Caco-2 (cell line): ENCODE measurements around the gene SLC44A4. TPM values are rescaled to one million over a fixed set of nuclear protein-coding genes. Genes with fewer than 3 reads are reported as not detected.

ENCODE experiments used
- BruUV-seq: library from RNA; stranded (reverse); fragments of 400-500 nt; replicated peaks from 2 replicates; lab custom pipeline; 2021; lab: Mats Ljungman, UMichigan
- CTCF ChIA-PET: fragments of 300-600 bp; sonication (Branson Sonifier 250); formaldehyde crosslinking; loops from one replicate; lab custom pipeline; 2022; ENCODE audit warnings: antibody characterized with exemption; lab: Charles Lee
- POLR2A ChIA-PET: fragments of 300-600 bp; sonication (Branson Sonifier 250); formaldehyde crosslinking; loops from one replicate; lab custom pipeline; 2022; ENCODE audit warnings: antibody characterized with exemption; lab: Charles Lee
- DNase-seq, 2 experiments: peaks; one replicate each; pipeline versions ENCODE4 v3.0.0 to v3.0.0-alpha.2; 2020 to 2022
- H3K27me3 ChIP-seq: replicated peaks from 2 replicates; pipeline ENCODE4 v1.6.0; 2011; ENCODE audit warnings: low read length; ENCODE audit not compliant: control insufficient read depth, insufficient read depth
- H3K36me3 ChIP-seq: 2 replicates; pipeline ENCODE4 v1.5.1; 2011; ENCODE audit warnings: low read length; ENCODE audit not compliant: control insufficient read depth, insufficient read depth
- H3K4me1 ChIP-seq: fragments of 250-450 bp; sonication (Bioruptor Pico); 2 replicates; pipeline ENCODE4 v1.5.1; 2020; ENCODE audit warnings: mild to moderate bottlenecking
- H3K4me3 ChIP-seq: 2 replicates; pipeline ENCODE4 v1.5.1; 2011; ENCODE audit warnings: low read depth, mild to moderate bottlenecking, control low read depth, low read length
- H3K9me3 ChIP-seq: fragments of 250-450 bp; sonication (Bioruptor Pico); 2 replicates; pipeline ENCODE4 v1.5.1; 2020; ENCODE audit warnings: mild to moderate bottlenecking, moderate library complexity
- H3K27ac Mint-ChIP-seq: one replicate; pipeline ENCODE4 v1.8.0; 2022; ENCODE audit warnings: mixed read lengths; ENCODE audit not compliant: unreplicated experiment
- H3K27me3 Mint-ChIP-seq: one replicate; pipeline ENCODE4 v1.8.0; 2022; ENCODE audit warnings: mixed read lengths; ENCODE audit not compliant: insufficient read depth, unreplicated experiment
- H3K36me3 Mint-ChIP-seq: one replicate; pipeline ENCODE4 v1.8.0; 2022; ENCODE audit warnings: mild to moderate bottlenecking, mixed read lengths; ENCODE audit not compliant: insufficient read depth, unreplicated experiment
- H3K4me1 Mint-ChIP-seq: one replicate; pipeline ENCODE4 v1.8.0; 2022; ENCODE audit warnings: low read depth, mixed read lengths; ENCODE audit not compliant: unreplicated experiment
- H3K4me3 Mint-ChIP-seq: one replicate; pipeline ENCODE4 v1.8.0; 2022; ENCODE audit warnings: mild to moderate bottlenecking, moderate library complexity, mixed read lengths; ENCODE audit not compliant: unreplicated experiment
- H3K9me3 Mint-ChIP-seq: one replicate; pipeline ENCODE4 v1.8.0; 2022; ENCODE audit warnings: mixed read lengths; ENCODE audit not compliant: unreplicated experiment
- CTCF ChIP-seq, 2 experiments: fragments of 200-600 bp in 1 of 2; IDR thresholded peaks; 1 replicate in 1 of 2; 2 replicates in 1 of 2; pipeline versions ENCODE4 v1.5.1 to v1.8.0; 2011 to 2022; ENCODE audit warnings: antibody characterized with exemption in 1 of 2, control low read depth in 1 of 2, inconsistent platforms in 1 of 2, low read depth in 1 of 2, low read length in 1 of 2, mild to moderate bottlenecking in 1 of 2, moderate library complexity in 1 of 2; ENCODE audit not compliant: insufficient read depth in 1 of 2, severe bottlenecking in 1 of 2, unreplicated experiment in 1 of 2
- intact Hi-C: fragments of 100-400 bp; cut with micrococcal nuclease; formaldehyde crosslinking; loops from one replicate; pipeline ENCODE4 v1.10.0; 2022; ENCODE audit not compliant: unreplicated experiment
- total RNA-seq: library from RNA; stranded (reverse); gene quantifications from 2 replicates; pipeline ENCODE4 v1.2.3, GENCODE V29; 2022

The SLC44A4 gene
- total RNA-seq, 1 experiment from 2014 or later, result 0.57 TPM

GRCh38 chr6:31892821-31893220 is 14.0 kb upstream of the SLC44A4 start:
- H3K9me3 Mint-ChIP-seq, result no peaks in the 10 kb centered on the region
- peaks cover 3% of the 10 kb centered on the region for H3K4me1 ChIP-seq
- no peaks in the 10 kb centered on the region for H3K9me3 ChIP-seq
- no peak overlapping the region for H3K27ac Mint-ChIP-seq
- BruUV-seq, result no TSS peak
- no peaks in the 10 kb centered on the region for H3K27me3 Mint-ChIP-seq
- peaks cover 72% of the 10 kb centered on the region for H3K36me3 Mint-ChIP-seq
- no peaks in the 10 kb centered on the region for H3K4me1 Mint-ChIP-seq
- H3K36me3 ChIP-seq, result no peaks in the 10 kb centered on the region; the same call in none of the 2 replicates
- ChIA-PET CTCF (interaction anchor here (1.7 kb wide), 1 partner anchor 13 kb away, joined by 4 read pairs; no protein-coding TSS in a partner anchor), POLR2A (no interaction called here)
- no peak overlapping the region for H3K4me3 Mint-ChIP-seq
- DNase-seq, result no peak
- intact Hi-C loops, result no loop called here
- no peaks in the 10 kb centered on the region for H3K27me3 ChIP-seq
- no peak for TF ChIP-seq CTCF (IDR thresholded peaks at IDR 0.05; ENCODE audit: insufficient read depth in 1 of 2, low read depth in 1 of 2, low read length in 1 of 2, severe bottlenecking in 1 of 2, unreplicated experiment in 1 of 2)
- no peak overlapping the region for H3K4me3 ChIP-seq

GRCh38 chr6:31889331-31889972 is 10.7 kb upstream of the SLC44A4 start:
- Mint-ChIP-seq H3K27ac (no peak overlapping the region), H3K4me1 (no peaks in the 10 kb centered on the region), H3K9me3 (no peaks in the 10 kb centered on the region), H3K4me3 (no peak overlapping the region), H3K27me3 (no peaks in the 10 kb centered on the region), H3K36me3 (peaks cover 77% of the 10 kb centered on the region)
- no peaks in the 10 kb centered on the region for H3K4me1 ChIP-seq
- H3K4me3 ChIP-seq, result no peak overlapping the region
- H3K27me3 ChIP-seq, result no peaks in the 10 kb centered on the region
- intact Hi-C loops, result no loop called here
- no peaks in the 10 kb centered on the region for H3K9me3 ChIP-seq
- BruUV-seq, result no TSS peak
- H3K36me3 ChIP-seq, result no peaks in the 10 kb centered on the region; the same call in none of the 2 replicates
- DNase-seq, result no peak
- CTCF ChIA-PET, result no interaction called here
- TF ChIP-seq CTCF (IDR thresholded peaks at IDR 0.05; ENCODE audit: insufficient read depth in 1 of 2, low read depth in 1 of 2, low read length in 1 of 2, severe bottlenecking in 1 of 2, unreplicated experiment in 1 of 2), result no peak
- POLR2A ChIA-PET, result no interaction called here

DNA sequence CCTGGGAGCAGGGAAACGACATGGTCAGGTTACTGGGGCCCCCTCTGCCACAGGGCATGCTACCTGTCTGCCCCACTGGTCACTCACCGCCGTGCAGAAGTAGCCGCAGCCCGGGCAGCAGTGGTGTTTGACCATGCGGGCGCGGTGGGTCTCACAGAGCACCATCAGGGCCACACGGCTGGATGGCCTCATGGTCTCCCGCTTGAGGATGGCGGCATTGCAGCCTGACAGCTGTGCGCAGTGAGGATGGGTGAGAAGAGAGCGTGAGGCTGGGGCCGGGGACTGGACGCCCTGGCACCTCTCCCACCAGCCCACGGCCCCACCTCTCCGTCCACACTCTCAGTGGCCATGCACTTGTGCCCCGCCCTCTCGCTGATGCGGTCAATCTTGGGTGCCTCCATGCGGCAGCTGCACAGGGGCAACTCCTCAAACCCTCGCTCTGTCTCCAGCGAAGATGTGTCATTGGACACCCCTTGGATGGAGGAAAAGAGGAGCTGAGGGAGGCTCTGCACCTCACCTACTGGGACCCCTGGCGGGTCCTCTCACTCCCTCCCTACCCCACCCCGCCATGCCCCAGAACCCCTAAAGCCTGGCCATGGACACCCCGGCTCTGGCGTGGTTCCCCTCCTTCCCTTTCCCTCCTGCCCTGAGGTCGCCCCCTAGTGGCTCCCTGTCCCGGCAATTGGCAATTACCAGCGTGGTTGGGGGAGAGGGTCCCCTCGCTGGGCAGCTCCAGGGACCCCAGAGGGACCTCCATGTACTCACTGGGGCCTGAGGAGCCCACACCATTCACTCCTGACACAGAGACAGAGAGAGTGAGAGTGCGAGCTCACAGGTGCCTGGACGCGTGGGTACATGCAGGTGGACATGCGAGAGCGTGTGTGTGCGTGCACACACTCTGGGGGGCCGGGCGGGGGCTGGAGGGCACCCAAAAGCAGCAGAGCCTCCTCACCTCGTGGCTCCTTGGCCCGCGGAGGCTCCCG is 9.8 kb upstream of the SLC44A4 start:
- Mint-ChIP-seq H3K4me3 (no peak overlapping the region), H3K27me3 (no peaks in the 10 kb centered on the region), H3K36me3 (peaks cover 69% of the 10 kb centered on the region), H3K9me3 (no peaks in the 10 kb centered on the region), H3K4me1 (no peaks in the 10 kb centered on the region), H3K27ac (no peak overlapping the region)
- no peaks in the 10 kb centered on the region for H3K27me3 ChIP-seq
- H3K4me3 ChIP-seq, result no peak overlapping the region
- intact Hi-C loops, result no loop called here
- TF ChIP-seq CTCF (IDR thresholded peaks at IDR 0.05; ENCODE audit: insufficient read depth in 1 of 2, low read depth in 1 of 2, low read length in 1 of 2, severe bottlenecking in 1 of 2, unreplicated experiment in 1 of 2), result peak; percentile 73
- ChIA-PET POLR2A (interaction anchor here (1.0 kb wide), 1 partner anchor 9 kb away, joined by 3 read pairs; the partner anchor contains the start of gene EHMT2), CTCF (no interaction called here)
- no peaks in the 10 kb centered on the region; the same call in none of the 2 replicates for H3K36me3 ChIP-seq
- DNase-seq, result peak in 1 of 2 experiments; percentile 54
- no peaks in the 10 kb centered on the region for H3K9me3 ChIP-seq
- BruUV-seq, result TSS peak; percentile 35
- H3K4me1 ChIP-seq, result no peaks in the 10 kb centered on the region
